ENCODE measurements around the gene CEP57. TPM values are rescaled to one million over a fixed set of nuclear protein-coding genes. Genes with fewer than 3 reads are reported as not detected.

CEP57 gene
- total RNA-seq, 1 experiment from 2014 or later: 125 TPM

DNA sequence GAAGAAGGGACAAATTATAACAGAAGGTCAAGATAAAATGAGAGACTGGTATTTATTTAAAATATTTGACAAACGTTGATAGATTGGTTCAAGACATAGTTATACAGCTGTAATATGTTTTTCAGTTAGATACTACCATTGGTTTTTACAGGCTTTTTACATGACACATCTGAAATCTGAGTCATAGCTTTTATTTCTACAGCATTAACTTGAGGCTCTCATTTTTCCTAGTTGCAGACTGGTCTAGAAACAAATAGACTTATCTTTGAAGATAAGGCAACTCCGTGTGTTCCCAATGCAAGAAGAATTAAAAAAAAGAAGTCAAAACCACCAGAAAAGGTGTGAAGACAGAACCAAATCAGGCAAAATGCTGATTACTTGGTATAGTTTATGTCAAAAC, 31.3 kb downstream of the CEP57 start:
- Histone ChIP-seq H3K4me1 (no peaks in the 10 kb centered on the region), H3K27me3 (replicated peaks; ENCODE audit: control insufficient read depth, insufficient read depth, low read length) (no peaks in the 10 kb centered on the region), H3K36me3 (ENCODE audit: control insufficient read depth, insufficient read depth, low read length) (no peaks in the 10 kb centered on the region), H3K4me3 (ENCODE audit: low read depth, low read length) (no peak overlapping the region), H3K9me3 (no peaks in the 10 kb centered on the region)
- peaks cover 7% of the 10 kb centered on the region for H3K4me1 Mint-ChIP-seq (ENCODE audit: low read depth, unreplicated experiment)
- DNase-seq: no peak
- no peak overlapping the region for H3K4me3 Mint-ChIP-seq (ENCODE audit: unreplicated experiment)
- TF ChIP-seq, protein P1, sequence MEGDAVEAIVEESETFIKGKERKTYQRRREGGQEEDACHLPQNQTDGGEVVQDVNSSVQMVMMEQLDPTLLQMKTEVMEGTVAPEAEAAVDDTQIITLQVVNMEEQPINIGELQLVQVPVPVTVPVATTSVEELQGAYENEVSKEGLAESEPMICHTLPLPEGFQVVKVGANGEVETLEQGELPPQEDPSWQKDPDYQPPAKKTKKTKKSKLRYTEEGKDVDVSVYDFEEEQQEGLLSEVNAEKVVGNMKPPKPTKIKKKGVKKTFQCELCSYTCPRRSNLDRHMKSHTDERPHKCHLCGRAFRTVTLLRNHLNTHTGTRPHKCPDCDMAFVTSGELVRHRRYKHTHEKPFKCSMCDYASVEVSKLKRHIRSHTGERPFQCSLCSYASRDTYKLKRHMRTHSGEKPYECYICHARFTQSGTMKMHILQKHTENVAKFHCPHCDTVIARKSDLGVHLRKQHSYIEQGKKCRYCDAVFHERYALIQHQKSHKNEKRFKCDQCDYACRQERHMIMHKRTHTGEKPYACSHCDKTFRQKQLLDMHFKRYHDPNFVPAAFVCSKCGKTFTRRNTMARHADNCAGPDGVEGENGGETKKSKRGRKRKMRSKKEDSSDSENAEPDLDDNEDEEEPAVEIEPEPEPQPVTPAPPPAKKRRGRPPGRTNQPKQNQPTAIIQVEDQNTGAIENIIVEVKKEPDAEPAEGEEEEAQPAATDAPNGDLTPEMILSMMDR (IDR thresholded peaks at IDR 0.05; ENCODE audit: insufficient read depth in 1 of 2, low read depth in 1 of 2, low read length in 1 of 2, severe bottlenecking in 1 of 2, unreplicated experiment in 1 of 2): no peak
- H3K27me3 Mint-ChIP-seq (ENCODE audit: insufficient read depth, unreplicated experiment): no peaks in the 10 kb centered on the region
- ChIA-PET CTCF (no interaction called here), POLR2A (no interaction called here)
- no peak overlapping the region for H3K27ac Mint-ChIP-seq (ENCODE audit: unreplicated experiment)
- peaks cover 75% of the 10 kb centered on the region for H3K36me3 Mint-ChIP-seq (ENCODE audit: insufficient read depth, unreplicated experiment)
- no peaks in the 10 kb centered on the region for H3K9me3 Mint-ChIP-seq (ENCODE audit: unreplicated experiment)
- BruUV-seq (replicated peaks): no TSS peak
- intact Hi-C loops (cut with micrococcal nuclease; ENCODE audit: unreplicated experiment): no loop called here

GRCh38 chr11:95827696-95828095, 37.4 kb downstream of the CEP57 start:
- CTCF ChIA-PET: no interaction called here
- Mint-ChIP-seq H3K27me3 (ENCODE audit: insufficient read depth, unreplicated experiment) (no peaks in the 10 kb centered on the region), H3K36me3 (ENCODE audit: insufficient read depth, unreplicated experiment) (peaks cover 77% of the 10 kb centered on the region), H3K4me3 (ENCODE audit: unreplicated experiment) (no peak overlapping the region), H3K27ac (ENCODE audit: unreplicated experiment) (no peak overlapping the region), H3K9me3 (ENCODE audit: unreplicated experiment) (no peaks in the 10 kb centered on the region), H3K4me1 (ENCODE audit: low read depth, unreplicated experiment) (peaks cover 2% of the 10 kb centered on the region)
- TF ChIP-seq, protein P1 (IDR thresholded peaks at IDR 0.05; ENCODE audit: insufficient read depth in 1 of 2, low read depth in 1 of 2, low read length in 1 of 2, severe bottlenecking in 1 of 2, unreplicated experiment in 1 of 2): no peak
- BruUV-seq (replicated peaks): no TSS peak
- Histone ChIP-seq H3K36me3 (ENCODE audit: control insufficient read depth, insufficient read depth, low read length) (peaks cover 2% of the 10 kb centered on the region; the same call in 1 of the 2 replicates), H3K9me3 (no peaks in the 10 kb centered on the region), H3K27me3 (replicated peaks; ENCODE audit: control insufficient read depth, insufficient read depth, low read length) (no peaks in the 10 kb centered on the region), H3K4me1 (no peaks in the 10 kb centered on the region; the same call in 1 of the 2 replicates), H3K4me3 (ENCODE audit: low read depth, low read length) (no peak overlapping the region)
- DNase-seq: no peak
- POLR2A ChIA-PET: no interaction called here
- intact Hi-C loops (cut with micrococcal nuclease; ENCODE audit: unreplicated experiment): no loop called here

DNA sequence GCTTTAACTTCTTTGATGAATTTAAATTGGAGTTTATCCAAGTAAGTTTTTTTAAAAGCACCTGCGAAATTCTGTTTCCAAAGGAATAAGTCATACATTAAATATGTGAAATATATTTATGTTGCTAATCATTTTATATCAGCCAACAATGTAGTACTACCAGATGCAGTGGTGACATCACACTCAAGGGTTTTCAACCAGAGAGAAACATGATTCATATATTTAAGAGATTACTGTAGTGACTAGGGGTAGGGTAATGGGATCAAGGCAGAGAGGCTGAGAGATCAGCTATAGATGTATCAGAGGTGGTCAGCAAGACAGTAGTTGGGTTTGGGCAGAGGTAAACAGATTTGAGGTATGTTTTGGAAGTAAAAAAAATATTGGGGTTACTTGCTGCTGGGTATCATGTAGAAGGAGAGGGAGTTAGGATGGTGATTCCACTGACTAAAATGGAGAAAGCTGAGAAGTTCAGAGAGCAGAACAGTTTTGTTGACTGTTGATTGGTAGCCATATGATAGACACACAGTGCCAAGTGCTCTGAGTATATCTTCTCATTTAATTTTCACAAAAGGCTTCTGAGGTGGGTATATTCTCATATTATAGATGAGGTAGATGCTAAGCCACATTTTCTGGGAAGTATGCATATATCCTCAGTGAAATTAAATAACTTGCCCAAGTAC, 39.4 kb downstream of the CEP57 start:
- ChIA-PET POLR2A (no interaction called here), CTCF (interaction anchor here (0.6 to 1.7 kb wide), 2 partner anchors 19 to 560 kb away, joined by 3 to 4 read pairs; partner anchors contain the start of genes CCDC82 and JRKL)
- no peaks in the 10 kb centered on the region; the same call in 1 of the 2 replicates for H3K4me1 ChIP-seq
- no peaks in the 10 kb centered on the region for H3K27me3 ChIP-seq (replicated peaks; ENCODE audit: control insufficient read depth, insufficient read depth, low read length)
- peaks cover 6% of the 10 kb centered on the region for H3K4me1 Mint-ChIP-seq (ENCODE audit: low read depth, unreplicated experiment)
- H3K36me3 ChIP-seq (ENCODE audit: control insufficient read depth, insufficient read depth, low read length): peaks cover 2% of the 10 kb centered on the region; the same call in 1 of the 2 replicates
- H3K9me3 Mint-ChIP-seq (ENCODE audit: unreplicated experiment): no peaks in the 10 kb centered on the region
- intact Hi-C loops (cut with micrococcal nuclease; ENCODE audit: unreplicated experiment): no loop called here
- no peak overlapping the region for H3K4me3 ChIP-seq (ENCODE audit: low read depth, low read length)
- DNase-seq: no peak
- H3K27me3 Mint-ChIP-seq (ENCODE audit: insufficient read depth, unreplicated experiment): no peaks in the 10 kb centered on the region
- H3K4me3 Mint-ChIP-seq (ENCODE audit: unreplicated experiment): no peak overlapping the region
- no TSS peak for BruUV-seq (replicated peaks)
- peaks cover 82% of the 10 kb centered on the region for H3K36me3 Mint-ChIP-seq (ENCODE audit: insufficient read depth, unreplicated experiment)
- H3K9me3 ChIP-seq: no peaks in the 10 kb centered on the region
- TF ChIP-seq, protein P1 (IDR thresholded peaks at IDR 0.05; ENCODE audit: insufficient read depth in 1 of 2, low read depth in 1 of 2, low read length in 1 of 2, severe bottlenecking in 1 of 2, unreplicated experiment in 1 of 2): no peak
- no peak overlapping the region for H3K27ac Mint-ChIP-seq (ENCODE audit: unreplicated experiment)

All from Caco-2 (cell line).